Memory B cell (primary cell): Measurements from ENCODE around the gene CYP2A7.
"Not testable (repeated sequence)": the region's sequence is repeated elsewhere in the genome, so short reads cannot be mapped to it uniquely, and the experiment has no call there.

Experiments
- ATAC-seq: fragments of 150-1000 bp; cut with Tn5 transposase; 2 replicates; pipeline ENCODE4 v1.10.0; 2021; ENCODE audit warnings: low read depth, mild to moderate bottlenecking, moderate library complexity
- DNase-seq, 2 donors: peaks; one replicate each; pipeline ENCODE4 v3.0.0; 2022; ENCODE audit warnings: low spot score in 2 of 2
- H3K27ac Mint-ChIP-seq: one replicate; pipeline ENCODE4 v1.8.0; 2022; ENCODE audit warnings: mild to moderate bottlenecking, moderate library complexity, mixed read lengths
- H3K27me3 Mint-ChIP-seq: one replicate; pipeline ENCODE4 v1.8.0; 2022; ENCODE audit warnings: mixed read lengths
- H3K36me3 Mint-ChIP-seq: one replicate; pipeline ENCODE4 v1.8.0; 2022; ENCODE audit warnings: mild to moderate bottlenecking, mixed read lengths
- H3K4me1 Mint-ChIP-seq: one replicate; pipeline ENCODE4 v1.8.0; 2022; ENCODE audit warnings: mixed read lengths
- H3K4me3 Mint-ChIP-seq: one replicate; pipeline ENCODE4 v1.8.0; 2022; ENCODE audit warnings: mild to moderate bottlenecking, moderate library complexity, mixed read lengths
- H3K9me3 Mint-ChIP-seq: one replicate; pipeline ENCODE4 v1.8.0; 2022; ENCODE audit warnings: mixed read lengths

The CYP2A7 gene

DNA sequence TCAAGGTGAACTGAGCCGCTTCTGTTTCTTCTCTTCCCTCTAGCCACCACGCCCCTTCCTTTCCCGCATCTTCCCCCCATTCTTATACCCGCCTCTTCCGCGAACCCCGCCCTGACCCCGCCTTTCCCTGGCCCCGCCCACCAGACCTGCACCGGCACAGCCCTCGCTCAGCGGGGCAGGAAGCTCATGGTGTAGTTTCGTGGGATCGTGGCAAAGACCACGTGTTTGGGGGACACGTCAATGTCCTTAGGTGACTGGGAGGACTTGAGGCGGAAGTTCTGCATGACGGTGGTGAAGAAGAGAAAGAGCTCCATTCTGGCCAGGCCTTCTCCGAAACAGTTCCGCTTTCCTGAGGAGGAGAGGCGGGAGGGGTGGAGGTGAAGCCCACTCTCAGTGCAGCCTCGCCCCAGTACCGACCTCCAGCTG lies 6.5 kb downstream of the CYP2A7 start:
- not testable (repeated sequence) for H3K4me1 Mint-ChIP-seq, H3K36me3 Mint-ChIP-seq, H3K9me3 Mint-ChIP-seq
- Mint-ChIP-seq H3K4me3 (peak overlapping the region; percentile 81), H3K27ac (peak overlapping the region; percentile 51), H3K27me3 (peaks cover 24% of the 10 kb centered on the region)
- DNase-seq (peak; percentile 54 to 66), ATAC-seq (peak; percentile 87)

DNA sequence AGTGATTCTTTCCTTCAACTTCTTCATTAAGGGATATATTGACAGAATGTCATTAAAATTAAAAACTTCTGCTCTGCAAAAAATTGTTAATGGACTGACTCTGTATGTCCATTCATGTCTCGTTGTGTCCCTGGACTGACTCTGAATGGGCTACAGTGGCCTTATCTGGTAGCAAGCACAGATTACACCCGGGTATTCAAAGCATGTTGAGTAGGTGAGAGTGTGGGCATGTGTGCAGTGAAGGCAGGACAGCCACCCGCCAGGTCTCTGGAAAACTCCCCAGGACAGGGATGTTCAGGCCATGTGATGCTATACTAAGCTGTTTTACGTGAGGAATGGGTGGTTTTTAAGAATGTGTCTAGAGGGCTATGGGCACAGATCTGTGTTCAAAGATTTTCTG lies 7.2 kb downstream of the CYP2A7 start:
- H3K9me3 Mint-ChIP-seq, DNase-seq, H3K27ac Mint-ChIP-seq, H3K36me3 Mint-ChIP-seq, H3K4me1 Mint-ChIP-seq, ATAC-seq: not testable (repeated sequence)
- H3K27me3 Mint-ChIP-seq: peaks cover 24% of the 10 kb centered on the region
- H3K4me3 Mint-ChIP-seq: peak overlapping the region; percentile 81

DNA sequence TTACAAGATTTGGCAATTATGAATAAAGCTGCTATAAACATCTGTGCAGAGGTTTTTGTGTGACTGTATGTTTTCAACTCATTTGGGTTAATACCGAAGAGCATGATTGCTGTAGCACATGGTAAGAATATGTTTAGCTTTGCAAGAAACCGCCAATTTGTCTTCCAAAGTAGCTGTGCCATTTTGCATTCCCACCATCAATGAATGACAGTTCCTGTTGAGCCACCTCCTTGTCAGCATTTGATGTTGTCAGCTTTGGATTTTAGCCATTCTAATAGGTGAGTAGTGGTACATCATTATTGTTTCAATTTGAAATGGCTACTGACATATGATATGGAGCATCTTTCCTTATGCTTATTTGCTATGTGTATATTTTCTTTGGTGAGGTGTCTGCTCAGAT lies 8.2 kb downstream of the CYP2A7 start:
- H3K4me3 Mint-ChIP-seq, H3K27ac Mint-ChIP-seq, H3K36me3 Mint-ChIP-seq, DNase-seq, H3K9me3 Mint-ChIP-seq, H3K4me1 Mint-ChIP-seq, ATAC-seq: not testable (repeated sequence)
- peaks cover 19% of the 10 kb centered on the region for H3K27me3 Mint-ChIP-seq

DNA sequence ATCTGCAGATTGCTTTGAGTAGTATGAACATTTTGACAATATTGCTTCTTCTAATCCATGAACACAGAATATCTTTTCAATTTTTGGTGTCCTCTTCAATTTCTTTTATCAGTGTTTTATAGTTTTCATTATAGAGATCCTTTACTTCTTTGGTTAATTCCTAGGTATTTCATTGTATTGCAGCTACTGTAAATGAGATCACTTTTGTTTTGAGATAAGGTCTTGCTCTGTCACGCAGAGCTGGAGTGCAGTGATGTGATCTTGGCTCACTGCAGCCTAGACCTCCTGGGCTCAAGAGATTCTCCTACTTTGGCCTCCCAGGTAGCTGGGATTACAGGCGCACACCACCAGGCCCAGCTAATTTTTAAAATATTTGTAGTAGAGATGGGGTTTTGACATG lies 9.8 kb downstream of the CYP2A7 start:
- DNase-seq (no peak), ATAC-seq (no peak)
- H3K27ac Mint-ChIP-seq: no peak overlapping the region
- peaks cover 16% of the 10 kb centered on the region for H3K27me3 Mint-ChIP-seq
- H3K36me3 Mint-ChIP-seq: peaks cover 3% of the 10 kb centered on the region
- no peak overlapping the region for H3K4me3 Mint-ChIP-seq
- peaks cover 7% of the 10 kb centered on the region for H3K4me1 Mint-ChIP-seq
- H3K9me3 Mint-ChIP-seq: peaks cover 4% of the 10 kb centered on the region

GRCh38 chr19:40867701-40868100 lies 14.3 kb downstream of the CYP2A7 start:
- Mint-ChIP-seq H3K36me3 (no peaks in the 10 kb centered on the region), H3K27me3 (peaks cover 7% of the 10 kb centered on the region), H3K4me3 (no peak overlapping the region), H3K27ac (no peak overlapping the region), H3K9me3 (peaks cover 4% of the 10 kb centered on the region), H3K4me1 (no peaks in the 10 kb centered on the region)
- ATAC-seq: no peak
- DNase-seq: no peak

DNA sequence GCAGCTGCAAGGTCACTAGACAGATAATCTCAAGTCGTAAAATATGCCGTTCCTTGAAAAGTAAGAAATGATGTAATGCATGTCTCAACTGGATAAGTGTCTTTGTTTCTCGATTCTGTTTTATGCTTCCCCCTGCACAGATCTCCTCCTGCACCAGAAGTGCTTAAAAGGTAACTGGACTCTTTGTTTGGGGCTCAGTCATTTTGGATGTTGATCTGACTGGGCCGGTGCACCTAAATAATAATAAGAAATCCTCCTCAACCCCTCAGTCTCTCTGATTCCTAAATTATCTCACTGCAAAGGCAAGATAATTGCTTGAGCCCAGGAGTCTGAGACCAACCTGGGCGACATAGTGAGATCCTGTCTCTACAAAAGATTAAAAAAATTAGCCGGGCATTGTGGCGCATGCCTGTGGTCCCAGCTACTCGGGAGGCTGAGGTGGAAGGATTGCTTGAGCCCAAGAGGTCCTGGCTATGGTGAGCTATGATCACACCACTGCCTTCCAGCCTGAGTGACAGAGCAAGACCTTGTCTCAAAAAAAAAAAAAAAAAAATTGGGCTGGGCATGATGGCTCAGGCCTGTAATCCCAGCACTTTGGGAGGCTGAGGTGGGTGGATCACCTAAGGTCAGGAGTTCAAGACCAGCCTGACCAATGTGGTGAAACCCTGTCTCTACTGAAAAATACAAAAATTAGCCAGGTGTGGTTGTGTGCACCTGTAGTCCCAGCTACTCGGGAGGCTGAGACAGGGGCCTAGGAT lies 17.1 kb downstream of the CYP2A7 start:
- H3K27me3 Mint-ChIP-seq, H3K36me3 Mint-ChIP-seq, H3K9me3 Mint-ChIP-seq, H3K4me1 Mint-ChIP-seq, H3K4me3 Mint-ChIP-seq, H3K27ac Mint-ChIP-seq, ATAC-seq, DNase-seq: not testable (repeated sequence)

DNA sequence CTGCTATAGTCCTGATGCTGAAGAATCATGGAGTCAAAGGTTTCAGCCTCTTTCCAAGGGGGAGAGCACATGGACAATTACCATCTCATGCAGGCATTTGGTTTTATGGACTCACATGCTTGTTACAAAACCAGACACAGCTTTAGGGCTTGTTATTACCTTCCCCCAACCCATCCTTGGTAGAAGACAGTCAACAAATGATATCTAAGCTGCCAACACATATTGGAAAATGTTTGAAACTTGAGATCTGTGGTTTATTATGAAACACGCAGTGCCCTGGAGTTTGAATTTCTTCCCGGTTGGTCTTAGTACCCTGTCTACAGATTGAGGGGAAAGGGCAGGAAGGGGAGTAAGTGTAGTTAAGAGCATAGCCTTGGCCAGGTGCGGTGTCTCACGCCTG lies 19.2 kb downstream of the CYP2A7 start:
- Mint-ChIP-seq H3K4me3 (no peak overlapping the region), H3K27me3 (peaks cover 9% of the 10 kb centered on the region), H3K27ac (no peak overlapping the region)

GRCh38 chr19:40862333-40862732 lies 19.7 kb downstream of the CYP2A7 start:
- Mint-ChIP-seq H3K36me3 (no peaks in the 10 kb centered on the region), H3K4me1 (no peaks in the 10 kb centered on the region), H3K27ac (no peak overlapping the region), H3K27me3 (peaks cover 9% of the 10 kb centered on the region), H3K4me3 (no peak overlapping the region), H3K9me3 (no peaks in the 10 kb centered on the region)
- no peak for DNase-seq
- ATAC-seq: no peak

More for the DNA sequence above, 19.2 kb downstream of the CYP2A7 start:
- ATAC-seq (no peak), DNase-seq (no peak)
- H3K4me1 Mint-ChIP-seq: no peaks in the 10 kb centered on the region
- H3K9me3 Mint-ChIP-seq: no peaks in the 10 kb centered on the region
- H3K36me3 Mint-ChIP-seq: no peaks in the 10 kb centered on the region

DNA sequence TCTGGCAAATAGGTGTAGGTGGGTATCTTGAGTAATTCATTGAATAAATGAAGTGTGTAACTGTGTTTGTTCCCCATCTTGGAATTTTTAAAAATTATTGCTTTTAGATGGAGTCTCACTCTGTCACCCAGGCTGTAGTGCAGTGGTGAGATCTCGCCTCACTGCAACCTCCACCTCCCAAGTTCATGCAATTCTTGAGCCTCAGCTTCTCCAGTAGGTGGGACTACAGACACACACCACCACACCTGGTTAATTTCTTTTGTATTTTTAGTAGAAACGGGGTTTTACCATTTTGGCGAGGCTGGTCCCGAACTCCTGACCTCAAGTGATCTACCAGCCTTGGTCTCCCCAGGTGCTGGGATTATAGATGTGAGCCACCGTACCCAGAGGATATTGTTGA lies 23.9 kb downstream of the CYP2A7 start:
- H3K9me3 Mint-ChIP-seq: no peaks in the 10 kb centered on the region
- H3K27me3 Mint-ChIP-seq: peaks cover 9% of the 10 kb centered on the region
- H3K27ac Mint-ChIP-seq: no peak overlapping the region
- ATAC-seq (no peak), DNase-seq (no peak)
- H3K4me3 Mint-ChIP-seq: no peak overlapping the region
- no peaks in the 10 kb centered on the region for H3K36me3 Mint-ChIP-seq
- H3K4me1 Mint-ChIP-seq: no peaks in the 10 kb centered on the region

GRCh38 chr19:40852467-40853152 lies 29.4 kb downstream of the CYP2A7 start:
- H3K36me3 Mint-ChIP-seq, H3K27ac Mint-ChIP-seq, H3K4me1 Mint-ChIP-seq, H3K4me3 Mint-ChIP-seq, ATAC-seq, DNase-seq, H3K9me3 Mint-ChIP-seq: not testable (repeated sequence)
- H3K27me3 Mint-ChIP-seq: peaks cover 15% of the 10 kb centered on the region

- ATAC-seq, H3K36me3 Mint-ChIP-seq, H3K9me3 Mint-ChIP-seq, H3K4me3 Mint-ChIP-seq, DNase-seq, H3K27ac Mint-ChIP-seq, H3K4me1 Mint-ChIP-seq: not testable (repeated sequence)
- H3K27me3 Mint-ChIP-seq: peaks cover 22% of the 10 kb centered on the region
Observed at GRCh38 chr19:40850277-40850676, 31.8 kb downstream of the CYP2A7 start, which contains the start of gene CYP2A6. TSS of gene CYP2A6 (minus strand) at chr19:40850447. CDS start at chr19:40850426, 21 bp downstream.

DNA sequence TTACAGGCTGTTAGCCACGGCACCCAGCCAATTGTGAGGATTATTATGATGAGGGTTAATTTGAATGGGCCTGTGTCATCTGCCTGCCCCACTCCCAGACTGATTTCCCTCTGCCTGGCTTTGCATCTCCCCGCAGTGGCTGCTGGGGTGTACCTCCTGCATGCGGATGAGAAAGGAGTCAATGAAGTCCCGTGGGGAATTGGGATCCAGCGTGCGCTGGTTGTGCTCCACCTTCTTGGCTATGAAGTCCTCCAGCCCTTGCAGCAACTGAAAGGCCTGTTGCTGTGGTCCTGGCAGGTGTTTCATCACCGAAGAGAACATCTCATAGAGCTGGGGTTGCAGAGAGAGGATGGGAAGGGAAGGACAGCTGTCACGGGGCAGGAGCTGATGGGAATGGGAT lies 35.3 kb downstream of the CYP2A7 start:
- H3K9me3 Mint-ChIP-seq, ATAC-seq, H3K27ac Mint-ChIP-seq, H3K36me3 Mint-ChIP-seq, H3K4me3 Mint-ChIP-seq, DNase-seq: not testable (repeated sequence)
- Mint-ChIP-seq H3K4me1 (peaks cover 11% of the 10 kb centered on the region), H3K27me3 (peaks cover 20% of the 10 kb centered on the region)

- H3K4me3 Mint-ChIP-seq: peak overlapping the region; percentile 88
- peaks cover 15% of the 10 kb centered on the region for H3K27me3 Mint-ChIP-seq
- ATAC-seq (peak; percentile 93), DNase-seq (peak in 1 of 2 donors; percentile 28)
- peak overlapping the region; percentile 82 for H3K27ac Mint-ChIP-seq
- H3K36me3 Mint-ChIP-seq, H3K9me3 Mint-ChIP-seq: not testable (repeated sequence)
- peaks cover 11% of the 10 kb centered on the region for H3K4me1 Mint-ChIP-seq
Observed at GRCh38 chr19:40843653-40844052, 38.4 kb downstream of the CYP2A7 start.

- H3K36me3 Mint-ChIP-seq, H3K9me3 Mint-ChIP-seq, DNase-seq: not testable (repeated sequence)
- H3K4me3 Mint-ChIP-seq: peak overlapping the region; percentile 88
- peak; percentile 1 for ATAC-seq
- peaks cover 15% of the 10 kb centered on the region for H3K27me3 Mint-ChIP-seq
- peak overlapping the region; percentile 82 for H3K27ac Mint-ChIP-seq
- peaks cover 11% of the 10 kb centered on the region for H3K4me1 Mint-ChIP-seq
Observed at GRCh38 chr19:40842997-40843652, 38.9 kb downstream of the CYP2A7 start.
